PC-9 (cell line): Measurements from ENCODE around the gene GORASP2. TPM values are rescaled to one million over a fixed set of nuclear protein-coding genes. Genes with fewer than 3 reads are reported as not detected.
"Not testable (repeated sequence)": the region's sequence is repeated elsewhere in the genome, so short reads cannot be mapped to it uniquely, and the experiment has no call there.

ENCODE experiments used
- BruUV-seq: library from RNA; stranded (reverse); fragments of 400-500 nt; replicated peaks from 2 replicates; lab custom pipeline; 2021; lab: Mats Ljungman, UMichigan
- CTCF ChIA-PET: fragments of 300-600 bp; sonication (Branson Sonifier 250); formaldehyde crosslinking; loops from one replicate; lab custom pipeline; 2022; ENCODE audit warnings: antibody characterized with exemption; lab: Charles Lee
- POLR2A ChIA-PET: fragments of 300-600 bp; sonication (Branson Sonifier 250); formaldehyde crosslinking; loops from one replicate; lab custom pipeline; 2022; ENCODE audit warnings: antibody characterized with exemption; ENCODE audit not compliant: unreplicated experiment; lab: Charles Lee
- DNase-seq, 2 experiments: peaks; one replicate each; pipeline versions ENCODE4 v3.0.0 to v3.0.0-alpha.2; 2015 to 2022; ENCODE audit warnings: mixed read lengths in 1 of 2
- H2AFZ ChIP-seq: fragments of 200-600 bp; sonication (generic); 2 replicates; pipeline ENCODE4 v1.8.1; 2017; ENCODE audit warnings: antibody characterized with exemption
- H3F3A ChIP-seq: fragments of 200-600 bp; sonication (generic); 2 replicates; pipeline ENCODE4 v1.8.1; 2017; ENCODE audit warnings: antibody characterized with exemption, mild to moderate bottlenecking, low read depth; ENCODE audit not compliant: insufficient read depth
- H3K27ac ChIP-seq: fragments of 200-600 bp; sonication (generic); 2 replicates; pipeline ENCODE4 v1.6.1; 2016; ENCODE audit warnings: mixed run types
- H3K27me3 ChIP-seq: fragments of 200-600 bp; sonication (generic); 2 replicates; pipeline ENCODE4 v1.6.1; 2016; ENCODE audit warnings: low read depth, mixed run types; ENCODE audit not compliant: insufficient read depth
- H3K36me3 ChIP-seq: fragments of 200-600 bp; sonication (generic); 2 replicates; pipeline ENCODE4 v1.6.1; 2016; ENCODE audit warnings: low read depth, mixed run types
- H3K4me1 ChIP-seq: fragments of 200-600 bp; sonication (generic); replicated peaks from 2 replicates; pipeline ENCODE4 v1.6.1; 2016; ENCODE audit warnings: mixed run types; ENCODE audit not compliant: insufficient read depth
- H3K4me2 ChIP-seq: fragments of 200-600 bp; sonication (generic); 2 replicates; pipeline ENCODE4 v1.6.1; 2017; ENCODE audit warnings: mixed run types
- H3K4me3 ChIP-seq: fragments of 200-600 bp; sonication (generic); 2 replicates; pipeline ENCODE4 v1.6.1; 2016; ENCODE audit warnings: mixed run types
- H3K79me2 ChIP-seq: fragments of 200-600 bp; sonication (generic); 2 replicates; pipeline ENCODE4 v1.6.1; 2017; ENCODE audit warnings: low read depth, mixed run types
- H3K9me2 ChIP-seq: fragments of 200-600 bp; sonication (generic); 2 replicates; pipeline ENCODE4 v1.8.1; 2017; ENCODE audit warnings: mild to moderate bottlenecking; ENCODE audit not compliant: insufficient read depth
- H3K9me3 ChIP-seq: fragments of 200-600 bp; sonication (generic); 2 replicates; pipeline ENCODE4 v1.8.1; 2016; ENCODE audit warnings: low read depth; ENCODE audit not compliant: insufficient read depth
- H4K20me1 ChIP-seq: fragments of 200-600 bp; sonication (generic); 2 replicates; pipeline ENCODE4 v1.8.1; 2017; ENCODE audit not compliant: insufficient read depth
- CTCF ChIP-seq: fragments of 200-600 bp; sonication (generic); conservative IDR thresholded peaks from 2 replicates; pipeline ENCODE4 v1.6.1; 2017; ENCODE audit warnings: mixed run types, antibody characterized with exemption, mild to moderate bottlenecking, moderate library complexity
- EZH2 ChIP-seq: fragments of 200-600 bp; sonication (generic); IDR thresholded peaks from 2 replicates; pipeline ENCODE4 v1.8.0; 2017; ENCODE audit warnings: antibody characterized with exemption, low read depth
- intact Hi-C: fragments of 100-400 bp; cut with micrococcal nuclease; formaldehyde crosslinking; loops from one replicate; pipeline ENCODE4 v1.10.0; 2022; ENCODE audit not compliant: unreplicated experiment
- total RNA-seq: library from RNA; stranded (reverse); gene quantifications from 2 replicates; pipeline ENCODE4 v1.2.3, GENCODE V29; 2021

The GORASP2 gene
- total RNA-seq, 1 experiment from 2014 or later = 110 TPM

GRCh38 chr2:170917219-170917913 is 11.7 kb upstream of the GORASP2 start:
- intact Hi-C loops = no loop called here
- BruUV-seq = no TSS peak
- Histone ChIP-seq H3K27me3 (no peaks in the 10 kb centered on the region), H3F3A (no peaks in the 10 kb centered on the region), H2AFZ (no peak overlapping the region), H4K20me1 (no peaks in the 10 kb centered on the region), H3K27ac (no peak overlapping the region), H3K9me2 (no peaks in the 10 kb centered on the region), H3K79me2 (no peaks in the 10 kb centered on the region), H3K4me2 (no peak overlapping the region), H3K4me1 (no peaks in the 10 kb centered on the region), H3K9me3 (peaks cover 26% of the 10 kb centered on the region), H3K4me3 (no peak overlapping the region), H3K36me3 (no peaks in the 10 kb centered on the region)
- peak in 1 of 2 experiments; percentile 8 for DNase-seq
- ChIA-PET POLR2A (no interaction called here), CTCF (interaction anchor here (0.6 kb wide), 1 partner anchor 824 kb away, joined by 3 read pairs; no protein-coding TSS in a partner anchor)
- TF ChIP-seq CTCF (no peak), EZH2 (no peak)

- Histone ChIP-seq H3K79me2 (no peaks in the 10 kb centered on the region), H3K4me2 (no peak overlapping the region), H3K27ac (no peak overlapping the region), H3K4me1 (no peaks in the 10 kb centered on the region), H4K20me1 (no peaks in the 10 kb centered on the region), H2AFZ (no peak overlapping the region), H3K27me3 (no peaks in the 10 kb centered on the region), H3K36me3 (no peaks in the 10 kb centered on the region), H3K9me2 (no peaks in the 10 kb centered on the region), H3K9me3 (peaks cover 25% of the 10 kb centered on the region), H3F3A (no peaks in the 10 kb centered on the region), H3K4me3 (no peak overlapping the region)
- BruUV-seq = no TSS peak
- ChIA-PET CTCF (interaction anchor here (0.6 kb wide), 1 partner anchor 823 kb away, joined by 3 read pairs; no protein-coding TSS in a partner anchor), POLR2A (no interaction called here)
- intact Hi-C loops = no loop called here
- TF ChIP-seq EZH2 (no peak), CTCF (no peak)
- no peak for DNase-seq
These were observed 11.1 kb upstream of the GORASP2 start for GRCh38 chr2:170917957-170918356.

GRCh38 chr2:170921873-170922272 is 7.2 kb upstream of the GORASP2 start:
- H3K79me2 ChIP-seq, BruUV-seq, H3F3A ChIP-seq, H3K4me1 ChIP-seq, intact Hi-C loops, H3K4me3 ChIP-seq, H3K36me3 ChIP-seq, POLR2A ChIA-PET, H3K27me3 ChIP-seq, CTCF ChIA-PET, DNase-seq, H2AFZ ChIP-seq, H3K4me2 ChIP-seq, H4K20me1 ChIP-seq, H3K27ac ChIP-seq, H3K9me2 ChIP-seq: not testable (repeated sequence)
- H3K9me3 ChIP-seq = peaks cover 20% of the 10 kb centered on the region
